Measurements from ENCODE around the gene PROK1.

PROK1 gene

DNA sequence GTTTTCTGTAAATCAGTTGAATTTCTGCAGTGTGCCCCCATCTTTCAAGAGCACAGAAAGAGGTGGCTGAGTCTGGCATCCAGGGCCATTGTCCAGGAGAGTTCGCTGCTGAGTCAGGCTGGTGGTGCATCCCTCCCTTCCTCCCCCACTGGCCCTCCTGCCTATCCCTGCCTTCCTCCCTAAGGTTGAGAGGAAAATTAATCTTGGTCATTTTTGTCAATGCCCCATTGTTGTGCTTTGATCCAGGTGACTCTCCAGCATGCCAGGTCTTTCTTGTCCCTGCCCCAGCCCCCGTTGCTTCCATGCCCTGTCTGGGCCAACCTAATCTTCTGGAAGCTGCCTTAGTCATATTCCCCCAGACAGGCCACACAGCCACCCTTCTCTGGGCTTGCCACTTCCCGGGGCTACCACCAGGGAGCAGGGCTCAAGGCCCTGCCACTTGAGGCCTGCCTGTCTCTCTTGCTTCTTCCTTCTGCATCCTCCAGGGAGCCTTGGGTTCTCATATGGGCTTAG, 26.6 kb downstream of the PROK1 start:
- DNase-seq, result no peak
- Histone ChIP-seq H3K4me3 (ENCODE audit: low read depth, low read length) (no peak overlapping the region), H3K27ac (no peak overlapping the region), H3K27me3 (replicated peaks) (no peaks in the 10 kb centered on the region), H3K36me3 (replicated peaks) (no peaks in the 10 kb centered on the region)
- in situ Hi-C loops (cut with HindIII; ENCODE audit: low pct_ligation_motif_present, low sequenced_read_pairs), result no loop called here
- TF ChIP-seq, protein P1, sequence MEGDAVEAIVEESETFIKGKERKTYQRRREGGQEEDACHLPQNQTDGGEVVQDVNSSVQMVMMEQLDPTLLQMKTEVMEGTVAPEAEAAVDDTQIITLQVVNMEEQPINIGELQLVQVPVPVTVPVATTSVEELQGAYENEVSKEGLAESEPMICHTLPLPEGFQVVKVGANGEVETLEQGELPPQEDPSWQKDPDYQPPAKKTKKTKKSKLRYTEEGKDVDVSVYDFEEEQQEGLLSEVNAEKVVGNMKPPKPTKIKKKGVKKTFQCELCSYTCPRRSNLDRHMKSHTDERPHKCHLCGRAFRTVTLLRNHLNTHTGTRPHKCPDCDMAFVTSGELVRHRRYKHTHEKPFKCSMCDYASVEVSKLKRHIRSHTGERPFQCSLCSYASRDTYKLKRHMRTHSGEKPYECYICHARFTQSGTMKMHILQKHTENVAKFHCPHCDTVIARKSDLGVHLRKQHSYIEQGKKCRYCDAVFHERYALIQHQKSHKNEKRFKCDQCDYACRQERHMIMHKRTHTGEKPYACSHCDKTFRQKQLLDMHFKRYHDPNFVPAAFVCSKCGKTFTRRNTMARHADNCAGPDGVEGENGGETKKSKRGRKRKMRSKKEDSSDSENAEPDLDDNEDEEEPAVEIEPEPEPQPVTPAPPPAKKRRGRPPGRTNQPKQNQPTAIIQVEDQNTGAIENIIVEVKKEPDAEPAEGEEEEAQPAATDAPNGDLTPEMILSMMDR (IDR thresholded peaks at IDR 0.05; ENCODE audit: low read depth, low read length, missing control alignments), result peak; percentile 43

DNA sequence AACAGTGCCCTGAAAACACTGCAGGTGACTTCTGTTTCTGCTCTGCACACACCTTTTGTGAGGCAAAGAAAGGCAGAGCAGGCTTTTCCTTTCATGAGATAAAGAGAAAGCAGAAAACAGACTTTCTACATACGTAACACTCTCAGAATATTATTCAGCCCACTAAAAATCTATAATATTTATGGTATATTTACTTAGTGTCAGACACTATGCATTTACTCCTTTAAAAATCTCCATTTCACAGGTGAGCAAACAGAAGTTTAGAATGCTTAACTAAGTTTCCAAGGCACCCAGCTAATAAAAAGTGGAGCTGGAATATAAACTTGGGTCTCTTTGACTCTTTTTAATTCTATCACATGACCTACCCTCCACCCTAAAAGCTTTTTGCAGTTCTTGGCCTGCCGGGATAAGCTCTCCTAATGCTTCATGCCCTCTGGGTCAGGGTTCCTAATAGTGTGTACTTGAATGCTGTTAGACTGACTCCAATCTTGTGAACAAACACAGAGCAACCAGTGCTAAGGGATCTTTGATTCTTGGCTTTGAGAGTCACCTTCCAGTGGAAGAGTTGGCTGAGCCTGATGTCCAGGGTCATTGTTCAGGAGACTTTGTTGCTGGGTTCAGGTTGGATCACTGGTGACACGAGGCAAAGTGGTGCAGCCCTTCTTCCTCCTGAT, 27.2 kb downstream of the PROK1 start:
- DNase-seq, result no peak
- TF ChIP-seq, protein P1 (IDR thresholded peaks at IDR 0.05; ENCODE audit: low read depth, low read length, missing control alignments), result no peak
- Histone ChIP-seq H3K27ac (no peak overlapping the region), H3K36me3 (replicated peaks) (no peaks in the 10 kb centered on the region), H3K27me3 (replicated peaks) (no peaks in the 10 kb centered on the region), H3K4me3 (ENCODE audit: low read depth, low read length) (no peak overlapping the region)
- in situ Hi-C loops (cut with HindIII; ENCODE audit: low pct_ligation_motif_present, low sequenced_read_pairs), result no loop called here

DNA sequence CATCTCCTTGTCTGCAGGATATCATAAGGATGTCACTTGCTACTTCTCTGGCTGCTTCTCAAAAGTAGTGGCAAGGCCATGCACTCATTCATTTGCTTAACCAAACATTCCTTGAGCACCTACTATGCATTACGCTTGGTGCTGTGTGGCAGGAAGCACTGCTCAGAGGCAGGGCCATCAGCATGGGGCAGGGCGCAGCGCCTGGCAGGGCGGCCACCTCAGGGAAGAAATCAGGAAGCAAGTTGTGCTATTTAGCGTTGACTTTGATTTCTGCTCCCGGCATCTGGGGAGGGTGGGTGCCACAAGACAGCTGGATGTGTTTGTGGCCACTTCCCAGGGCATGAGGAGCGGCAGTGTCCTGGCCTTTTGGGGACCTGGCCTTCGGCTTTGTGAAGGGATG, 27.9 kb downstream of the PROK1 start:
- in situ Hi-C loops (cut with HindIII; ENCODE audit: low pct_ligation_motif_present, low sequenced_read_pairs), result no loop called here

DNA sequence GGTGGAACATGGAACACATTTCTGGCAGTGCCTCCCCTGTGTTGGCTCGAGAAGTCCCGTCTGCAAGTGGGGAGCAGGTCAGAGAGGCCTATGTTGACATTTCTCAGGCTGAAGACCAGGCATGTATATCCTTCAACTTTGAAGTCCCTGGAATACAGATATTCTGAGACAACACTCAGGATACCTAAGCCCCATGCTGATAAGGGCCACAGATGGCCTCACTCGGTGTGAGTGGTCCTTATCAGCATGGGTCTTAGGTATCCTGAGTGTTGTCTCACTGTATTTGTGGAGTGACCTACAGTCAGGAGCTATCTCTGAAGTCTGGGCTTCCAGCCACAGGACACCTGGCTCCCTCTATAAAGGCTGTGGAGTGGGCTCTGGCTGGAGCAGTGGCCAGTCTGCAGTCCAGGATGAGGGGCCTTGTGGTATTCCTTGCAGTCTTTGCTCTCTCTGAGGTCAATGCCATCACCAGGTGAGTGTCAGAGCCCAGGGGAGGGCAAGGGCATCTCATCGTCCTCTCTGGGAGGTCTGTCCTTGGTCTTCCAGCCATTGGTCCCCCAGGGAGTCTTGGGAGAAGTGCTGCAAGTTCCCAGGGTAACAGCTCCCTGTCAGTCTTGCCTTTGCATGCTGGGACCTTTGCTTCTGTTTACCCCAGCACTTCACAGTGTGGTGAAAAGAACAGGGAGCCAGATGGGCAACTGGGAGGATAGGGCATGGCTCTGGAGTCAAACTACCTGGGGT, 29.6 kb downstream of the PROK1 start:
- in situ Hi-C loops (cut with HindIII; ENCODE audit: low pct_ligation_motif_present, low sequenced_read_pairs), result no loop called here
- no peak for DNase-seq
- H3K27ac ChIP-seq, result no peak overlapping the region
- H3K36me3 ChIP-seq (replicated peaks), result no peaks in the 10 kb centered on the region
- H3K4me3 ChIP-seq (ENCODE audit: low read depth, low read length), result no peak overlapping the region
- no peaks in the 10 kb centered on the region for H3K27me3 ChIP-seq (replicated peaks)
- TF ChIP-seq, protein P1 (IDR thresholded peaks at IDR 0.05; ENCODE audit: low read depth, low read length, missing control alignments), result no peak

More for the DNA sequence above, 27.9 kb downstream of the PROK1 start:
- no peak for DNase-seq
- Histone ChIP-seq H3K27me3 (replicated peaks) (no peaks in the 10 kb centered on the region), H3K27ac (no peak overlapping the region), H3K36me3 (replicated peaks) (no peaks in the 10 kb centered on the region), H3K4me3 (ENCODE audit: low read depth, low read length) (no peak overlapping the region)
- TF ChIP-seq, protein P1 (IDR thresholded peaks at IDR 0.05; ENCODE audit: low read depth, low read length, missing control alignments), result no peak

DNA sequence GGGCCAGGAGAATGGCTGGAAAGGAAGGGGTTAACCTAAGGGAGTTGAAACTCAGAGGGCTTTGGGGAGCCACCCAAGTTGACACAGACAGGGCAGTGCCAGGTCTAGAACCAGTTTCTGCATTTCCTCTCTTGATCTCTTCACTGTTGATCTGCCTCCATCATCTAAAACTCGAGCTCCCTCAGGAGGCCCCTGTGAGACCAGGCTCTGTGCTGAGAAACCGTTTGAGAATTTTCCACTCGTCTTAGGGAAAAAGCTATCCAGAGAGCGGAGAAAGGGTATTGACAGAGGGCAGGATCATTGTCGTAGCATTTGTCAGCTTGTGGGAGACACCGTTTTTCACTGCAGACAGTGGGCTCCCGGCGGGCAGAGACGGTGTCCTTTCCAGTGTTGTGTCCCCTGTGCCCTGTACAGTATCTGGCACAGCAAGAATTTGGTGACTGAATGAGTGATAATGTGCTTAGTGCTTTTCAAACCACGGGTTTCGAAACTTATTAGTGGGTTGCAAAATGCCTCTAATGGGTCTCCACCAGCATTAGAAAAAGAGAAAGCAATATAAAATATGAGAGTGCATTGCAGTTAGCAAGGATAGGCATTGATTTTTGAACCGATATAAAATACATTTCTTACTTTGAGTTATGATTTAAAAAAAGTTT, 31.1 kb downstream of the PROK1 start:
- TF ChIP-seq, protein P1 (IDR thresholded peaks at IDR 0.05; ENCODE audit: low read depth, low read length, missing control alignments), result no peak
- no peak overlapping the region for H3K4me3 ChIP-seq (ENCODE audit: low read depth, low read length)
- in situ Hi-C loops (cut with HindIII; ENCODE audit: low pct_ligation_motif_present, low sequenced_read_pairs), result no loop called here
- no peak for DNase-seq
- no peaks in the 10 kb centered on the region for H3K27me3 ChIP-seq (replicated peaks)
- no peak overlapping the region for H3K27ac ChIP-seq
- H3K36me3 ChIP-seq (replicated peaks), result no peaks in the 10 kb centered on the region

Data from brain microvascular endothelial cell (primary cell).